Left lobe of liver (tissue), 2 donors: ENCODE measurements around the gene DRC3. TPM values are rescaled to one million over a fixed set of nuclear protein-coding genes. Genes with fewer than 3 reads are reported as not detected.
A peak's percentile ranks its signal among the peaks of the same experiment; 100 is the strongest.

ENCODE experiments used
- ATAC-seq: fragments of 200-7000 bp; cut with Tn5 transposase; one replicate; pipeline ENCODE4 v1.9.1; 2020; ENCODE audit warnings: mild to moderate bottlenecking, moderate library complexity
- DNase-seq: peaks from one replicate; pipeline ENCODE4 v3.0.0-alpha.2; 2020; ENCODE audit warnings: low spot score
- total RNA-seq: library from RNA; stranded (reverse); gene quantifications from one replicate; pipeline ENCODE4 v1.2.1, GENCODE V29; 2021
- donor health status: DM: no; HTN: no; CAD: no; lungs with moderate emphysema.
- donor health status: DM: no; HTN: yes; CAD: no.

The DRC3 gene
- total RNA-seq, 1 donor from 2014 or later: 1.3 TPM

DNA sequence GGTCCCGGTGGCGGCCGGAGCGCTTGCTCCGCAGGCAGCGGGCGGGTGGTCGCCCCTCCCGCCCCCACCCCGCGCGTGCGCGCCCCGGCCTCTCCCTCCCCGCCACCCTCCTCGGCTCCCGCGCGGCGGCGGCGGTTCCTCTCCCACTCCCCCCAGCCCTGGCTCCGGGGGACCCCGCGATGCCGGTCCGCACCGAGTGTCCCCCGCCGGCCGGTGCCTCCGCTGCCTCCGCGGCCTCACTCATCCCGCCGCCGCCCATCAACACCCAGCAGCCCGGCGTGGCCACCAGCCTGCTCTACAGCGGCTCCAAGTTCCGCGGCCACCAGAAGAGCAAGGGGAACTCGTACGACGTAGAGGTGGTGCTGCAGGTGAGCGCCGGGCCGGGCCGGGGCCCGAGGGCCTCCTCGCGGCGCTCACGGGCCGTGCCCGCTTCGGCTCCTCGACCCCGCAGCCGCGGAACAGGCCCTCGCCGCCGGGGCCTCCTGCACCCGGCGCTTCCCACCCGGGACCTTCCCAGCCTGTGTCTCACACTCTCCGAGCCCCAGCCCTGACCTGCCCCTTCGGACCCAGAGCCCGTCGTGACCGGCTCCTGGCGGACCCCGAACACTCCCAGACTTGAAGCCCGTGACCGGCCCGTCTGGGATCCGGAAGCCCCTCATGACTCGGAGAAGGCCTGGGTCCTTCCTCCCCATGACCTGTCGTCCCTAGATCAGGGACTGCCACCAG is 67.0 kb downstream of the DRC3 start:
- no peak for DNase-seq
- peak; percentile 50 for ATAC-seq

DNA sequence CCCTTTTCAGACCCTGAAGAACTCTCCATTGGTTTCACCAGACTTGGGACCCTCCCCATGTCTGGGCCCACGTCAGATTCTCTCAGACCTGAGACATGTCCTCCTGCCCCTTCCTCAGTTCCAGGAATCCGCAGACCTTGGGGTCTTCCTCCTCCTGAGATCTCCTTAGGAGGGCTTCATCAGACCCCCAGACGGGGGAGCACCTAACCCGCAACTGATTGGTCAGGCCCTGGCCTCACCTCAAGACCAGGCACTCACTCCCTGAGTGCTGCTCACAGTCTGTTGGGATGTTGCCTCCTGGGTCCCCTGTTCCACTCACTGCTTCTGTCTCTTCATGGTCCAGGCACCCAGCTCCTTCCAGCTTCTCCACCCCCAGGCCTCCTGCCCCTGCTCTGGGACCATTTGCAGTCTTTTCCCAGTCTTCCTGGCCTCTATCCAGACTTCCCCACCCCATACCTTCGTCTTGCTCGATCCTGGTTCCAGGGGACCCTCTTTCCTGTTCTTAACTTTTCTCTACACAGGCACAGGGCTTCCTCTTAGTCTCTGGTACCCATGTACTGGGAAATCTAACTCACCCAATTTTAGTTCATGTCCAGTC is 67.7 kb downstream of the DRC3 start:
- ATAC-seq (no peak), DNase-seq (no peak)

DNA sequence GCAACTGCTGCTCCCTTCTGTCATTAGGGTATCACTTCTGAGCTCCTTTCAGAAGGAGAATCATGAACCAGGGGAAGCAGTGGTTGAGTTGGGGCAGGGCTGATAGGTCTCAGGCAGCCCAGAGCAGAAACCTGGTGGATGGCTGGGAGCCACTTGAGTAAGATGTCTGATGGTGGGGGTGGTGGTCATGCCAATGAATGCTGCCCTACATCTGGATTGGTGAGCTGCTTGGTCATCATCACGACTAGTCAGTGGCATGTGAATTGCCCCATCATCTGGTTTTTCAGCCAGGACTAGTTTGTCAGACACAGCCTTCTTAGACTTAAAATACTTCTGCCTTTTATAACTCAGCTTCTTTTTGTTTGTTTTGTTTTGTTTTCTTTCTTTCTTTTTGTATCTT is 69.1 kb downstream of the DRC3 start:
- ATAC-seq (no peak), DNase-seq (no peak)

DNA sequence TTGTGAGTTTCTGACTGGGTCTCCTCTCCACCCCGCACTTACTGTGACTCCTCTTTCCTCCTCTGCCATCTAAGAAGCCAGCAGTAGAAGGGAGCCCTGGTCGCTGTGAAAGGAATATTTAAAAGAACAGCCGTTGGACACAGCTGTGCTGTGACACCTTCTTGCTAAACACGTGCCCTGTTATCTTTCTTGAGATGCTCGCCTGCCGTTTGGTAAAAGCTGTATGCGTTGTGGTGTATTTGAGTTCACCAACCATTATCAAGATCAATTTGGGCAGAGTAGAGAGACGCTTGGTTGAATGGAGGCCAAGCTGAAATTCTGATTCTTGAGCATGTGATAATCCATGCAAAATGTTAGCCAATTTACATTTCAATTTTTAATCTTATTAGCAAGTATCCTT is 70.3 kb downstream of the DRC3 start:
- DNase-seq: no peak
- ATAC-seq: no peak

DNA sequence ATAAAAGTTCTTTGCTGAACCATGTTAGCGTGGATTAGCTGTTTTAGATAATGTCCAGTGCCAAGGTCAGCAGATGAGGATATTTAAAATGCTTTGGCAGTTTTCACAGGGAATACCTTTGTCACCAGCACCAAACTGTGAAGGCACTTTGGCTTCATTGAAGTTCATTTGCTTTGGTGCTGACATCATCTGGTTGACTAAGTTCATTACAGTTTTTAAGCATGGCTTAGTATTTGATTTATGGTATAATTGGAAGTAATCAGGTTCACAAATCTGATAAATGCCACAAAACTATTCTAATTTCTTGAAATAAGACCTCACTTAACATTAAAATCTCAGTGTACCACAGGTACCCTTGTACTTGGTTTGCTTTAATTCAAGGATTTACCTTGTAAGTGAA is 70.8 kb downstream of the DRC3 start:
- ATAC-seq (peak; percentile 11), DNase-seq (no peak)

DNA sequence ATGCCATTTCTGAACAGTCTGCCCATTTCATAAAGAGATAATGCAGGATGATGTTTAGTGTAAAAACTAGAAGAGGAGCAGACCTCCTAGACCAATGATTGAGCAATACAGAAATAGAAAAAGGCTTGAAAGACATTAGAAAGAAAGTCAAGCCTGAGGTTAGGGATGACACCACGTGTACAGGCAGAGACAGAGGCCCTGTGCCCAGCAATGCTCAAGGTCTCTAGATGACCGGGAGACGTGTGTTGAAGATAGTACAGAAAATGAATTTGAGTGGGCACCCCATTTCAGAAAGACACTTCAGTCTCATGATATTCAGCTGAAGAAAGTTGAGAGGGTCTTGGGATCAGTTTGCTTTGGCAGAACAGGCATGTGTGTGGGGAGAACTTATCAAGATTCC is 71.9 kb downstream of the DRC3 start:
- no peak for DNase-seq
- ATAC-seq: no peak

DNA sequence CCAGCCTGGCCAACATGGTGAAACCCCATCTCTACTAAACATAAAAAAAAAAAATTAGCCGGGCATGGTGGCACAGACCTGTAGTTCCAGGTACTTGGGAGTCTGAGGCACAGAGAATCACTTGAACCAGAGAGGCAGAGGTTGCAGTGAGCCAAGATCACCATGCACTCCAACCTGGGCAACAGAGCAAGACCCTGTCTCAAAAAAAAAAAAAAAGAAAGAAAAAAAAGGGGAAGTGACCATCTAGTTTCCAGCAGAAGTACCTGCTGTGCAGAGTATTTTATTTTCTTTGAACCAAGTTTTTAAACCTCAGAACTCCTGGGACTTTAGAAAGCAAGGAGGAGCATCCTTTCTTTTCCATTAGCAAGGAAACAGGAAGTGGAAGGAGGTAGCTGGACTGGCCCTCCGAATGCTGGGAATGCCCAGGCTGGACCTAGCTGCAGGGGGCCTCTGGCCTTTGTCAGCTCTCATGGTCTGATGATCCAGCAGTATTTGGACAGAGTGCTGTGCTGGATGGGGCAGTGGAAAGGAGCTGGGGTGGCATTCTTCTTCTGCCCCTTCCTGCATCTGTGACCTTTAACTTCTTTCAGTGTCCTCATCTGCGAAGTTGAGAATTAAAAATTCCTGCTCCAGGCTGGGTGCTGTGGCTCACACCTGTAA is 73.2 kb downstream of the DRC3 start:
- no peak for ATAC-seq
- DNase-seq: no peak

DNA sequence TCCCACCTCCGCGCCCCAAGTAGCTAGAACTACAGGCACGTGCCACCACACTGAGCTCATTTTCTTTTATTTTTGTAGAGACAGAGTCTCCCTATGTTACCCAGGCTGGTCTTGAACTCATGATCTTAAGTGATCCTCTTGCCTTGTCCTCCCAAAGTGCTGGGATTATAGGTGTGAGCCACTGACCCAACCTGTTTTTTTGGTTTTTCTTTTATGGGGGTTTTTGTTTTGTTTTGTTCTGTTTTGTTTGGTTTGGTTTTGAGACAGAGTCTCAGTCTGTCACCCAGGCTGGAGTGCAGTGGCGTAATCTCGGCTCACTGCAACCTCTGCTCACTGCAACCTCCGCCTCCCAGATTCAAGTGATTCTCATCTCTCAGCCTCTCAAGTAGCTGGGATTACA is 82.9 kb downstream of the DRC3 start:
- ATAC-seq (no peak), DNase-seq (no peak)

DNA sequence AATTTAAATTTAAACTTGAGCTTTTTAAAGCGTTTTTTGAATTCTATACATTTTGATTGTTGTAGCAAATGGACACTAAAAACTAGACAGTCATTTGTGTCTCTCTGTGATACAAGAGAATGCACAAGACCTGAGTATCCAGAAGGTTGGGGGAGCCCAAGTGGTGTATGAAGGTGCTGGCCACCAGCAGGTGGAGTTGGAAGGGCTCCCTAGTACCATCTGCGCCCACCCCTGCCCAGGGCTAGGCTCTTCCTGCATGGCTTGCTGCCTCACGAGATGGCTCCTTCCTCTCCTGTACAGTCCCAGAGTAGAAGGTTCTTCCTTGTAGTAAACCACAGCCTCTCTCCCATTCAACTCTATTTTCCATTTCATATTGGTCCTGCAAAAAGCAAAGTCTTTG is 83.6 kb downstream of the DRC3 start:
- DNase-seq (no peak), ATAC-seq (no peak)

DNA sequence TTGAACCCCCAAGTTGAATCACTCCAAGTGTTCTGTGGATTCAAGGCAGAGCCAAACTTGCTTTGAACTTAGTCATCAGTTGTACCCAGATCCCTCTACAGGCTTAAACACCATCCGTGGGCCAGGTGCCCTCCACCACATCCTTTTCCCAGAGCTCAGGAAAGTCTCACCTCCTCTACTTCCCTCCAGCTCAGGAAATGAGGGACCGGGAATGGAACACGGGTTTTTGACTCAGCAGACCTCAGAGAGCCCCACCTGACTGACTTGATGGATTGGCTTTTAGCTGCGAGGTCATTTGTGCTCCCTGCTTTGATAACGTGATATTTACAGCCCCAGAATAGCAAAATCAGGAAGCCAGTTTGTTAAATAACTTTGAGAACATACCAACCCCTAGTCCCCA is 86.6 kb downstream of the DRC3 start:
- DNase-seq (no peak), ATAC-seq (no peak)

DNA sequence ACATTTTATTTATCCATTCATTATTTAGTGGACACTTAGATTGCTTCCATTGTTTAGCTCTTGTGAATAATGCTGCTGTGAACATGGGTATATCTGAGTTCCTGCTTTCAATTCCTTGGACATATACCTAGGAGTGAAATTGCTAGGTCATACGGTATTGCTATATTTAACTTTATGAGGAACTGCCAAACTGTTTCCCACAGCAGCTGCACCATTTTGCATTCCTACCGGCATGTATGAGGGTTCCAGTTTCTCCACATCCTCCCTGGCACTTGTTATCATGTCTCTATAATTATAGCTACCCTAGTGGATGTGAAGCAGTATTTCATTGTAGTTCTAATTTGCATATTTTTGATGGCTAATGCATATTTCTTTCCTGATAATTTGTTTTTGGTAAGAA is 91.4 kb downstream of the DRC3 start:
- DNase-seq: no peak
- ATAC-seq: no peak

DNA sequence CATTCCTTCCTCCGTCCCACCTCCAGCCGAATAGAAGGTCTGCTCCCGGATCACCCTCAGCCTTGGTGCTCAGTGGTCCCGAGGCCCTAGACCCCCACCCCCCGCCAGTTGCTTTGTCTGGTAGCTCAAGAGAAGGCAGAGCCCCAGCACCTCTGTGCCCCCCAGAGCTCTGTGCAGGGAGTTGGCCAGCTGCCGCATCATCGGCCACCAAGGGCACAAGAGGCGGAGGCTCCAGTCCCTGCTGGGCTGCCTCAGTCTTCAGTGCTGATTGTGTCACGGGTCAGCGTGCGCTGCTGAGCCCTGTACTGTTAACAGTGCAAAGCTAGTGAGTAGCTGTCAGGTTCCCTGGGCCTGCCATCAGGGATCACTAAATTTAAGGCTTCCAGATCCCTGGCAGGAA is 92.9 kb downstream of the DRC3 start:
- no peak for DNase-seq
- no peak for ATAC-seq

Other genes starting within 250 kb of the DRC3 start
- 220 TPM for gene SREBF1, start 135.9 kb upstream of the DRC3 start, total RNA-seq
- gene TOM1L2, start 462 bp upstream of the DRC3 start, total RNA-seq: 17.6 TPM
- gene ATPAF2, start 66.3 kb downstream of the DRC3 start, total RNA-seq: 25.9 TPM
- 5.6 TPM for gene GID4, start 66.5 kb downstream of the DRC3 start, total RNA-seq
- gene DRG2, start 115.1 kb downstream of the DRC3 start, total RNA-seq: 13.0 TPM
- 6.0 TPM for gene MYO15A, start 135.9 kb downstream of the DRC3 start, total RNA-seq
- gene ALKBH5, start 211.0 kb downstream of the DRC3 start, total RNA-seq: 69.2 TPM